ENCODE data around the gene PHF2. TPM values are rescaled to one million over a fixed set of nuclear protein-coding genes. Genes with fewer than 3 reads are reported as not detected.

Gene PHF2
- total RNA-seq, 4 donors from 2014 or later: 15.0 to 28.6 (median 20.4) TPM

DNA sequence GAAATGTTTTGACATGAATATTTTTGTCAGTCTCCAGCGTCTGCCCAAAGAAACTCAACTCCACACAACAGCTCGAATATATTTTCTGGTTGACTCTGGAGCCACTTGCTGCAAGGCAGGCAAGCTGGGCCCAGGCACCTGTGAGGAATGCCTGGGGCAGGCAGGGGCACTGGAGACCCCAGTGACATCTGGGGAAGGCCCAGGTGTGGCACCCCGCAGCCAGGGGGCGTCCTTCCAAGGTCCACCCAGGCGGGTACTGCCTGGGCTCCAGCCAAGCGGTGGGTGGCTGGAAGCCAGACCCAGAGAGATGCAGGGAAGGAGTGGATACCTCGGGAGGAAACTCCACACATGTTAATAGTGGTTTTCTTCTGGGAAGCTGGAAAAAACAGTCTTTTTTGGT lies 125.9 kb downstream of the PHF2 start:
- TF ChIP-seq, protein P1, sequence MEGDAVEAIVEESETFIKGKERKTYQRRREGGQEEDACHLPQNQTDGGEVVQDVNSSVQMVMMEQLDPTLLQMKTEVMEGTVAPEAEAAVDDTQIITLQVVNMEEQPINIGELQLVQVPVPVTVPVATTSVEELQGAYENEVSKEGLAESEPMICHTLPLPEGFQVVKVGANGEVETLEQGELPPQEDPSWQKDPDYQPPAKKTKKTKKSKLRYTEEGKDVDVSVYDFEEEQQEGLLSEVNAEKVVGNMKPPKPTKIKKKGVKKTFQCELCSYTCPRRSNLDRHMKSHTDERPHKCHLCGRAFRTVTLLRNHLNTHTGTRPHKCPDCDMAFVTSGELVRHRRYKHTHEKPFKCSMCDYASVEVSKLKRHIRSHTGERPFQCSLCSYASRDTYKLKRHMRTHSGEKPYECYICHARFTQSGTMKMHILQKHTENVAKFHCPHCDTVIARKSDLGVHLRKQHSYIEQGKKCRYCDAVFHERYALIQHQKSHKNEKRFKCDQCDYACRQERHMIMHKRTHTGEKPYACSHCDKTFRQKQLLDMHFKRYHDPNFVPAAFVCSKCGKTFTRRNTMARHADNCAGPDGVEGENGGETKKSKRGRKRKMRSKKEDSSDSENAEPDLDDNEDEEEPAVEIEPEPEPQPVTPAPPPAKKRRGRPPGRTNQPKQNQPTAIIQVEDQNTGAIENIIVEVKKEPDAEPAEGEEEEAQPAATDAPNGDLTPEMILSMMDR (IDR thresholded peaks at IDR 0.05; ENCODE audit: low read depth): no peak

DNA sequence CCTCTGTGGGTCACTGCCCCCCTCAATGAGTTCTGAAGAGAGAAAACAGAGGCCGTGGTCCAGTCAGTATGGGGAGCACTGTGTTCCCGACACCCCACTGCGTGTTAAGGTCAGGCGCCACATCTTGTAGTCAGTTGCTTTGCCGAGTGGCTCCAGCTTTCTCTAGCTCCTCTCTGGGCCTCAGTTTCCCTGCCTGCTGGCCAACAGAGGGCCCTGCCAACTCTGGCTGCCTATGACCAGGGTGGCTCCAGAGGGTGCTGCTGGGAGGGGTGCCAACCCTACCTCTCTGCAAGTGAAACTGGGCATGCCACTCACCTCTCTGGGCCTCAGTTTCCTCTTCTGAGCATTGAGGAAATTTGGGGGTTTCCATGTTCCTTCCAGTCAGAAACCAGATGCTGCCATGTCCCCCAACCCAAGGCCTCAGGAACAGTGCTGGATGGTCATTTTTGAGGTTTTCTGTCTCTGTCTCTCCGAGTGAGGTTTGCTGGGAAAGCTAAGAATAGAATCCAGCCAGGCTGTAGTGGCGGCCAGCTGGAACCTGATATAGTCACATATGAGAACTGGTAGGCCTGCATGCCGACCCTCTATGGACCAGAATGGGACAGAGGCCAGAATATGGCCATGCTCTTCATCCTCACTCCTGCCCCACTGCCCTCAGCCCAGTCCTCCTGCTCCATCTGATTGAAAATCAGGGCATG lies 132.1 kb downstream of the PHF2 start:
- TF ChIP-seq, protein P1 (IDR thresholded peaks at IDR 0.05; ENCODE audit: low read depth): no peak

DNA sequence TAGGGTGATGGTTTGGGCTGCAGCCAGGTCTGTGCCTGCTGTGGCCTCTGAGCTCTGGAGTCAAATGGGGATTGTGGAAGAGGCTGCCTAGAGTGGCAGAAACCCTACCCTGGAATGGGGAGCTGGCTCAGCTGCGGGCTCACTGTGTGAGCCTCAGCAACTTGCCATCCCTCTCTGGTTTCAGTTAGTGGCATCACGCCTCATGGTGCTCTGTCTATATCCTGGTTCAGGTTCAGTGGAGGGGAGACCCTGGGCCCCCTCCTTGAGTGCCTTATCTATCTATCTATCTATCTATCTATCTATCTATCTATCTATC lies 132.6 kb downstream of the PHF2 start:
- TF ChIP-seq, protein P1 (IDR thresholded peaks at IDR 0.05; ENCODE audit: low read depth): no peak

DNA sequence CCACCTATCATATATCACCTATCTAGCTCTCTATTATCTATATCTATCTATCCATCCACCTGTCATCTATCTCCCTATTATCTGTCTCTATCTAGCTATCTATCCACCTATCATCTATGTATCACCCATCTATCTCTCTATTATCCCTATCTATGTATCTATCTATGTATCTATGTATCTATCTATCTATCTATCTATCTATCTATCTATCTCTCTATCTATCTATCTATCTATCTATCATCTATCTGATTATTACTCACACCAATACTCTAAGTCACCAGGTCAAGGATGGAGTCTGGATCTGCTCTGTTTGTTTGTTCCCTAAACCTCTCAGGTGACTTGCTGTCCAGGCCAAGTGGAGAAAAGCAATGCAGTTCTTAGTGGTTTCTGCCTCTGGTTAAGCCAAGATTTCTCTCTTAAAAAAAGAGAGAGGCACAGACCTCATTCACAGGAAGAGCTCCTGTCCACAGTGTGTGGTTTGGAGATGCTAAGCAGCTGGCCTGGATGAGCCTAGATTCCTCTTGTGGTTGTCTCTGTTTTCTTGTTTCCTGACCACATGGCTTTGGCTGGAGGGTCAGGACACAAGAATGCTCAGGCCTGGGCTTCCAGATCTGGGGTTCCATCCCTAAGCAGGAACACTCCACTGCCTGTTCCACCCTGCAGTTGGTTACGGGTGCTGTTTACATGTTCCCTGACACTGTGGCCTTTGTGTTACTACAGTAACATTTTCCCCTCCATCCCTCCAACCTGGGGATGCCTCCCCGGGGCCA lies 133.4 kb downstream of the PHF2 start:
- TF ChIP-seq, protein P1 (IDR thresholded peaks at IDR 0.05; ENCODE audit: low read depth): no peak

DNA sequence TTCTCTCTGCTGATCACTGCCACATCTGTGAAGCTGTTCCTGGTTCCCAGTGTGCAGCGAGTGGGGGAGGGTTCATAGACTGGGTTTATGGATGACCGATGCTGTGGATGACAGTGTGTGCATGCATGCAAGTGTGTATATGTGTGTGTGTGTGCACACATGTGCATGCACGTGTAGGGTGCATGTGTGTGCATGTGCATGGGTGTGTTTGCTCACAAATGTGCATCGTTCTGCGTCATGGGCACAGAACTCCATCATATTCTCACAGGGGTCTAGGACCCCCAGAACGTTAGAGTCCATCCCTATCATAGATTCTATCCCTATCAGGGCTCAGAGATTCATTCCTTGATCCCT lies 134.0 kb downstream of the PHF2 start:
- TF ChIP-seq, protein P1 (IDR thresholded peaks at IDR 0.05; ENCODE audit: low read depth): no peak

DNA sequence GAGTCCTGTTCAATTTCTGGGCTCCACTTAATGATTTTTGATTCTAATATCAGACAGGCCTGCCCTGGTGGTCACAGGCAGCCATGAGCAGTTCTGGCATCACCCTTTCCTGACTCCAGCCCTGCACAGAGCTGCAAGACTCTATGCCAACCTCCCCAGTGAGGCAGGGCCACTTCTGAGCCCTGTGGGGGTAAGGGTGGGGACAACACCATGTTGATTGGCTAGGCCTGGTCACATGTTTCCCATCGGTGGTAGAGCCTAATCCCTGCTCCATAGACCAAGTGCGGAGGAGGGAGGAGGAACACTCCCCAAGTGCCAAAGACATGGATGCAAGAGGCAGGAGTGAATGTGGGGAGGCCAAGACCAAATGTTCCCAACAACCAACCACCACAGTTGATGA lies 134.6 kb downstream of the PHF2 start:
- TF ChIP-seq, protein P1 (IDR thresholded peaks at IDR 0.05; ENCODE audit: low read depth): no peak

DNA sequence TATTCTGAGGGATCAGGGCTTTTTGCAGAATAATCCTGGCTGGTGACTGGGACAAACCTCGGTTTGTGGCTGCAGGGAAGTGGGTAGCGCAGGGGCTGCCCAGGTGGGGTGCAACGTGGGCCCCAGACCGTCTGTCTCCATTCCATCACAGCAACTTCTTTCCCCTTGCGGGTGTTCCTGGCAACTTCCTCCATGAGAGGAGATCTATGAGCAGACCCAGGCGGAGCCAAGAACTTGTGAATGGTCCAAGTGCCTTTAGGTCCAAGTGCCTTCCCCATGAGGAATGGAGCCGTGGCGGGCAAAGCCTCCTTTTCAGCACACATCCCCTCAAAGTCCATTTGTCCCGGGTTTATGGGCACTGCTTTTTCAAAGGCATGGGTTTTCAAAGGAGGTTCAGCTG lies 136.5 kb downstream of the PHF2 start:
- TF ChIP-seq, protein P1 (IDR thresholded peaks at IDR 0.05; ENCODE audit: low read depth): no peak

Data from subcutaneous adipose tissue (tissue), 4 donors.